PC-9 (cell line): ENCODE data around the gene EPHB3.

Source experiments
- CTCF ChIP-seq: fragments of 200-600 bp; sonication (generic); conservative IDR thresholded peaks from 2 replicates; pipeline ENCODE4 v1.6.1; 2017; ENCODE audit warnings: mixed run types, antibody characterized with exemption, mild to moderate bottlenecking, moderate library complexity
- EZH2 ChIP-seq: fragments of 200-600 bp; sonication (generic); IDR thresholded peaks from 2 replicates; pipeline ENCODE4 v1.8.0; 2017; ENCODE audit warnings: antibody characterized with exemption, low read depth

GRCh38 chr3:184600685-184601377 lies 39.2 kb downstream of the EPHB3 start:
- TF ChIP-seq CTCF (no peak), EZH2 (no peak)
